Left ventricle myocardium inferior (tissue), 1 donor: Measurements from ENCODE around the gene TGOLN2. TPM values are rescaled to one million over a fixed set of nuclear protein-coding genes. Genes with fewer than 3 reads are reported as not detected.

ENCODE experiments used
- DNase-seq: peaks from one replicate; pipeline ENCODE4 v3.0.0-alpha.2; 2020
- H3K27ac ChIP-seq: fragments of 200-600 bp; replicated peaks from 2 replicates; pipeline ENCODE4 v1.8.0; 2021
- H3K27me3 ChIP-seq: fragments of 200-600 bp; 2 replicates; pipeline ENCODE4 v1.8.0; 2021; ENCODE audit warnings: low read depth
- H3K36me3 ChIP-seq: fragments of 200-600 bp; 2 replicates; pipeline ENCODE4 v1.8.0; 2021
- H3K4me1 ChIP-seq: fragments of 200-600 bp; 2 replicates; pipeline ENCODE4 v1.8.0; 2021
- H3K4me3 ChIP-seq: fragments of 200-600 bp; 2 replicates; pipeline ENCODE4 v1.8.0; 2021; ENCODE audit warnings: mild to moderate bottlenecking, moderate library complexity
- H3K9me3 ChIP-seq: fragments of 200-600 bp; replicated peaks from 2 replicates; pipeline ENCODE4 v1.8.0; 2021
- intact Hi-C: fragments of 100-400 bp; cut with micrococcal nuclease; formaldehyde crosslinking; loops from one replicate; pipeline ENCODE4 v1.11.0; 2022
- total RNA-seq: library from RNA; stranded (reverse); fragmentation: NEBNext Ultra II Directional; extraction: Animal tissue kit (Norgen Biotek cat#: 25700); gene quantifications from one replicate; pipeline ENCODE4 v1.2.1, GENCODE V29; 2021
- TF ChIP-seq, protein P1 (sequence below): fragments of 200-600 bp; IDR thresholded peaks from 2 replicates; pipeline ENCODE4 v1.8.0; 2021; ENCODE audit warnings: antibody characterized with exemption, mild to moderate bottlenecking, borderline replicate concordance
- donor health status: DM: no; HTN: yes; CAD: no; lungs with severe emphysema.

The TGOLN2 gene
- total RNA-seq, 1 donor from 2014 or later, result 71.5 TPM

DNA sequence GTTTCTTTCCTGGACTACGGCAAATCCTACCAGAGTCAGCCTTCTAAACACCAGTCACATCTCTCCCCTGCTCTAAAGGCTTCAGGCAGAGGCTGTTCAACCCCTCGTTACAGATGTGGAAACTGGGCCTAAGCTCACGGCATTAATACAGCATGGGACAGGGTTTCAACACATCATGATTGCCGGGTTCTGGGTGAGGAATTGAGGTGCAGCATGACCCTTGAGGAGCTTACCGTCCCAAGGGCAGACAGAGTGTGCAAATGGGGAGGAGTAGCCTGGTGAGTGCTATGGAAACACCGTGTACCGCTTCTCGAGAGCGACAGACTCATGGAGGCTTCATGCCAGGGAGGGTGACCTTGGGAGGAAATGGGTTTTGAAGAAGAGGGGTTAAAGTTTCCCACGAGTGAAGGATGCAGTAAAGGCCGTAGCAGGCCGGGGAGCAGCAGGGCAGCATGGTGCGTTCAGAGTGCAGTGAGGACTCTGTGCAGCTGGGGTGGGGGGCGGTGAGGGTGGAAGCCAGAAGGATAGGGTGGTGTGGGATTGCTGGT, 51.1 kb downstream of the TGOLN2 start:
- TF ChIP-seq, protein P1, sequence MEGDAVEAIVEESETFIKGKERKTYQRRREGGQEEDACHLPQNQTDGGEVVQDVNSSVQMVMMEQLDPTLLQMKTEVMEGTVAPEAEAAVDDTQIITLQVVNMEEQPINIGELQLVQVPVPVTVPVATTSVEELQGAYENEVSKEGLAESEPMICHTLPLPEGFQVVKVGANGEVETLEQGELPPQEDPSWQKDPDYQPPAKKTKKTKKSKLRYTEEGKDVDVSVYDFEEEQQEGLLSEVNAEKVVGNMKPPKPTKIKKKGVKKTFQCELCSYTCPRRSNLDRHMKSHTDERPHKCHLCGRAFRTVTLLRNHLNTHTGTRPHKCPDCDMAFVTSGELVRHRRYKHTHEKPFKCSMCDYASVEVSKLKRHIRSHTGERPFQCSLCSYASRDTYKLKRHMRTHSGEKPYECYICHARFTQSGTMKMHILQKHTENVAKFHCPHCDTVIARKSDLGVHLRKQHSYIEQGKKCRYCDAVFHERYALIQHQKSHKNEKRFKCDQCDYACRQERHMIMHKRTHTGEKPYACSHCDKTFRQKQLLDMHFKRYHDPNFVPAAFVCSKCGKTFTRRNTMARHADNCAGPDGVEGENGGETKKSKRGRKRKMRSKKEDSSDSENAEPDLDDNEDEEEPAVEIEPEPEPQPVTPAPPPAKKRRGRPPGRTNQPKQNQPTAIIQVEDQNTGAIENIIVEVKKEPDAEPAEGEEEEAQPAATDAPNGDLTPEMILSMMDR, result no peak
- H3K4me3 ChIP-seq, result peak overlapping the region; percentile 45
- no peak for DNase-seq
- intact Hi-C loops, result no loop called here
- H3K9me3 ChIP-seq, result no peaks in the 10 kb centered on the region
- peaks cover 61% of the 10 kb centered on the region for H3K4me1 ChIP-seq
- H3K27ac ChIP-seq, result peak overlapping the region; percentile 80
- H3K36me3 ChIP-seq, result no peaks in the 10 kb centered on the region
- no peaks in the 10 kb centered on the region for H3K27me3 ChIP-seq

DNA sequence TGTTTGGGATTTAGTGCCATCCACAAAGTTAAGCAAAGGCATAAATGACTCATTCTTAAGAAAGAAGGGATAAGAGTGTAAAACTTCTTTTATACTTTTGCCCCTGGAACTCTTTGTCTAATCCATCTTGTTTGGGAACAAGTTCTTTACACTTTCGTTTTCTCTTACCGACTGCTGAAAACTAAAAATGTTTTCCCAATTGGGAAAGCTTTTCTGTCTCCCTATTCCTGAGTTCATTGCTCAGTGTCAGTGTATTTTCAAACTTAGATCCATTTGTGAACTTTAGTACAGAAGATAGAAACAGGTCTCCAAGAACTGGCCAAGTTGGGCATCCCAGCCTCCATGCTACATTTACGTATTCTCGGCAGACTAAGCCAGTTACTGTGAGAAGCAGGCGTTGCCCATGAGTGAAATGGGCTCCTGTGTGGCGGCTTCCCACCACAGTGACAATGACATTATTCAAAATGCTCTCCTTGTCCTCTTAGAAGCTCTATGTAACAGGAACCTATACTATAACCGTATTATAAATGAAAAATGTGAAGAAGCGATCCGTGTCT, 51.7 kb downstream of the TGOLN2 start:
- H3K9me3 ChIP-seq, result no peaks in the 10 kb centered on the region
- H3K27me3 ChIP-seq, result no peaks in the 10 kb centered on the region
- intact Hi-C loops, result no loop called here
- TF ChIP-seq, protein P1, result no peak
- peak overlapping the region; percentile 45 for H3K4me3 ChIP-seq
- H3K4me1 ChIP-seq, result peaks cover 67% of the 10 kb centered on the region
- no peaks in the 10 kb centered on the region for H3K36me3 ChIP-seq
- peak overlapping the region; percentile 80 for H3K27ac ChIP-seq
- no peak for DNase-seq

DNA sequence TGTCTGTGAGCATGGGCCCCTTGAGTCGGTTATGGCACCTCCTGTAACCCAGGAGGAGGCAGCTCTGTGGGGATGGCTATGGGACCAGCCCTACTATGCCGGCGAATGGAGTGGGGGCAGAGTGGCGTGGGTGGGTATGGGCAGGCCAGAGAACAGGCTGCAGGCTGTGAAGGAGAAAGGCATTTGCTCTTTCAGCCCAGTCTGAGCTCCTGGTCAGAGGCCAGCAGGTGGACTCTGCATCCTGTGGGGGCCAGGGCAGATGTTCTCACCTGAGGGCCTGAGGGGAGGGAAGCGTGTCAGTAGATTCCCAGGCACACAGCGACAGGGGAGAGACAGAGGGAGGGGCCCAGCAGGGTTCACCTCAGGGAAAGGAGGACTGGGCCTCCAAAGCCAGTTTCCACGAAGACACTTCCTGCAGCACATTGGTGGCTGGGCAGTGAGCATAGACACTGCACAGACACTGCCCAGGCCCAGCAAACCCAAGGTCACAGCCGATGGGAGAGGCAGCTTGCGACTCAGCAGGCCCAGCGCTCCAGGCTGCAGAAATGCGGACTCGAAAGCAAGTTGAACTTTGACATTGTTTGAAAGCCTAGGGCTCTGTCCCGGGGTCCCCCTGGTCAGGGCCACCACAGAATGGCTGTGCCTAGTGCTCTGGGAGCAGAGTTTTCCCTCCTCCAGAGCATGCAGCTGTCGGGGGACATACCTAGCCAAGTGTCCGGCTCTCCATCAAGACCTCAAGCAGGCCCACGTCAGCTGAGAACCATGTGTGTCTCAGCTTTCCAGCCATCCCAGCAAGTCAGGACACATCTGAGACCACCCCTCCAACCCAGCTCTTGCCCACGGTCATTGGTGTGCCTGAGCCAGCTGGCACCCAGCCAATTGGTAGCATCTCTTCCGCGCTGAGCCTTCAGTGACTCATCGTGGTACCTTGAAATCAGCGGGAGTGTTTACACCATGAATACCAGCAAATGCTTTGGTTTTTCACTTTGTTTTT, 53.8 kb downstream of the TGOLN2 start:
- Histone ChIP-seq H3K27ac (peak overlapping the region; percentile 27), H3K36me3 (no peaks in the 10 kb centered on the region), H3K9me3 (no peaks in the 10 kb centered on the region), H3K4me3 (no peak overlapping the region), H3K27me3 (no peaks in the 10 kb centered on the region), H3K4me1 (peaks cover 77% of the 10 kb centered on the region)
- intact Hi-C loops, result no loop called here
- TF ChIP-seq, protein P1, result no peak
- DNase-seq, result no peak

DNA sequence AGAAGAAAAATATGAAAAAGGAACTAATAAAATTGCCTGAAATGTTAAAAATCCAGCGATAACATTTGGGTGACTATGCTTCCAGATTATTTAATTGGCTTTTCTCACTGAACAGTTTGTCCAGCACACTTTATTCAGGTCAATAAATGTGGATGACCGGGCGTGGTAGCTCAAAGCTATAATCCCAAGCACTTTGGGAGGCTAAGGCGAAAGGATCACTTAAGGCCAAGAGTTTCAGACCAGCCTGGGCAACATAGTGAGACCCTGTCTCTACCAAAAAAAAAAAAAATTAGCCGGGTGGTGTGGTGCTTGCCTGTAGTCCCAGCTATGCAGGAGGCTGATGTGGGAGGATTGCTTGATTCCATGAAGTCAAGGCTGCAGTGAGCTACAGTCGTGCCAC, 55.4 kb downstream of the TGOLN2 start:
- H3K27me3 ChIP-seq, result no peaks in the 10 kb centered on the region
- no peak overlapping the region for H3K4me3 ChIP-seq
- H3K36me3 ChIP-seq, result no peaks in the 10 kb centered on the region
- H3K4me1 ChIP-seq, result peaks cover 77% of the 10 kb centered on the region
- intact Hi-C loops, result no loop called here
- DNase-seq, result no peak
- TF ChIP-seq, protein P1, result no peak
- peak overlapping the region; percentile 36 for H3K27ac ChIP-seq
- no peaks in the 10 kb centered on the region for H3K9me3 ChIP-seq

DNA sequence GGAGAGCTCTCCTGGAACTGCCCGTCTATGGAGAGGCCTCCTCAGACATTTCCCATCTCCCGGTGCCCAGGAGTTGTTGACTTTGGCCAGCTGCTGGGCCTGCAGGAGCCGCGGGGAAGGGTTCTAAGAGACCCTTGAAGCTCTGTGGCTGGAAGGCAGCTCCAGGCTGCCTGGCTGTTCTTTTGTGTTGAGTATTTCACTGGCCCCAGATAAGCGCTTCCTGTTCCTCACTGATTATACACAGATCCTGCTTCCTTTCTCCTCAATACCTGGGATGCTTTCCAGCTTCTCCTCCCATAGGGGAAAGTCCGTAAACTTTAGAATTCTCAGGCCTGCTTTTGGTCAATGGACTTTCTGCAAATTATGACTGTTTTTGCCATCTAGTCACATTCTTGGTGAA, 57.8 kb downstream of the TGOLN2 start:
- Histone ChIP-seq H3K36me3 (no peaks in the 10 kb centered on the region), H3K27me3 (no peaks in the 10 kb centered on the region), H3K9me3 (no peaks in the 10 kb centered on the region), H3K4me1 (peaks cover 85% of the 10 kb centered on the region), H3K27ac (peak overlapping the region; percentile 89), H3K4me3 (peak overlapping the region; percentile 35)
- intact Hi-C loops, result no loop called here
- TF ChIP-seq, protein P1, result no peak
- DNase-seq, result no peak

Other genes with a start within 250 kb of the TGOLN2 start
- gene TCF7L1, start 194.6 kb downstream of the TGOLN2 start, total RNA-seq, result 7.0 TPM
- 39.4 TPM for gene RETSAT, start 26.5 kb upstream of the TGOLN2 start, total RNA-seq
- 10.6 TPM for gene ELMOD3, start 26.8 kb upstream of the TGOLN2 start, total RNA-seq
- gene CAPG, start 82.4 kb upstream of the TGOLN2 start, total RNA-seq, result 3.5 TPM
- gene SH2D6, start 90.7 kb upstream of the TGOLN2 start, total RNA-seq, result not detected
- 145 TPM for gene MAT2A, start 211.2 kb upstream of the TGOLN2 start, total RNA-seq
- gene GGCX, start 233.5 kb upstream of the TGOLN2 start, total RNA-seq, result 25.5 TPM
- 15.5 TPM for gene VAMP8, start 249.6 kb upstream of the TGOLN2 start, total RNA-seq